ENCODE data around the gene RRP12. TPM values are rescaled to one million over a fixed set of nuclear protein-coding genes. Genes with fewer than 3 reads are reported as not detected.
A peak's percentile ranks its signal among the peaks of the same experiment; 100 is the strongest.

The RRP12 gene, protein sequence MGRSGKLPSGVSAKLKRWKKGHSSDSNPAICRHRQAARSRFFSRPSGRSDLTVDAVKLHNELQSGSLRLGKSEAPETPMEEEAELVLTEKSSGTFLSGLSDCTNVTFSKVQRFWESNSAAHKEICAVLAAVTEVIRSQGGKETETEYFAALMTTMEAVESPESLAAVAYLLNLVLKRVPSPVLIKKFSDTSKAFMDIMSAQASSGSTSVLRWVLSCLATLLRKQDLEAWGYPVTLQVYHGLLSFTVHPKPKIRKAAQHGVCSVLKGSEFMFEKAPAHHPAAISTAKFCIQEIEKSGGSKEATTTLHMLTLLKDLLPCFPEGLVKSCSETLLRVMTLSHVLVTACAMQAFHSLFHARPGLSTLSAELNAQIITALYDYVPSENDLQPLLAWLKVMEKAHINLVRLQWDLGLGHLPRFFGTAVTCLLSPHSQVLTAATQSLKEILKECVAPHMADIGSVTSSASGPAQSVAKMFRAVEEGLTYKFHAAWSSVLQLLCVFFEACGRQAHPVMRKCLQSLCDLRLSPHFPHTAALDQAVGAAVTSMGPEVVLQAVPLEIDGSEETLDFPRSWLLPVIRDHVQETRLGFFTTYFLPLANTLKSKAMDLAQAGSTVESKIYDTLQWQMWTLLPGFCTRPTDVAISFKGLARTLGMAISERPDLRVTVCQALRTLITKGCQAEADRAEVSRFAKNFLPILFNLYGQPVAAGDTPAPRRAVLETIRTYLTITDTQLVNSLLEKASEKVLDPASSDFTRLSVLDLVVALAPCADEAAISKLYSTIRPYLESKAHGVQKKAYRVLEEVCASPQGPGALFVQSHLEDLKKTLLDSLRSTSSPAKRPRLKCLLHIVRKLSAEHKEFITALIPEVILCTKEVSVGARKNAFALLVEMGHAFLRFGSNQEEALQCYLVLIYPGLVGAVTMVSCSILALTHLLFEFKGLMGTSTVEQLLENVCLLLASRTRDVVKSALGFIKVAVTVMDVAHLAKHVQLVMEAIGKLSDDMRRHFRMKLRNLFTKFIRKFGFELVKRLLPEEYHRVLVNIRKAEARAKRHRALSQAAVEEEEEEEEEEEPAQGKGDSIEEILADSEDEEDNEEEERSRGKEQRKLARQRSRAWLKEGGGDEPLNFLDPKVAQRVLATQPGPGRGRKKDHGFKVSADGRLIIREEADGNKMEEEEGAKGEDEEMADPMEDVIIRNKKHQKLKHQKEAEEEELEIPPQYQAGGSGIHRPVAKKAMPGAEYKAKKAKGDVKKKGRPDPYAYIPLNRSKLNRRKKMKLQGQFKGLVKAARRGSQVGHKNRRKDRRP (N-terminal part only)
- total RNA-seq = 10 to 100 TPM; 17.7 to 29.3 TPM

DNA sequence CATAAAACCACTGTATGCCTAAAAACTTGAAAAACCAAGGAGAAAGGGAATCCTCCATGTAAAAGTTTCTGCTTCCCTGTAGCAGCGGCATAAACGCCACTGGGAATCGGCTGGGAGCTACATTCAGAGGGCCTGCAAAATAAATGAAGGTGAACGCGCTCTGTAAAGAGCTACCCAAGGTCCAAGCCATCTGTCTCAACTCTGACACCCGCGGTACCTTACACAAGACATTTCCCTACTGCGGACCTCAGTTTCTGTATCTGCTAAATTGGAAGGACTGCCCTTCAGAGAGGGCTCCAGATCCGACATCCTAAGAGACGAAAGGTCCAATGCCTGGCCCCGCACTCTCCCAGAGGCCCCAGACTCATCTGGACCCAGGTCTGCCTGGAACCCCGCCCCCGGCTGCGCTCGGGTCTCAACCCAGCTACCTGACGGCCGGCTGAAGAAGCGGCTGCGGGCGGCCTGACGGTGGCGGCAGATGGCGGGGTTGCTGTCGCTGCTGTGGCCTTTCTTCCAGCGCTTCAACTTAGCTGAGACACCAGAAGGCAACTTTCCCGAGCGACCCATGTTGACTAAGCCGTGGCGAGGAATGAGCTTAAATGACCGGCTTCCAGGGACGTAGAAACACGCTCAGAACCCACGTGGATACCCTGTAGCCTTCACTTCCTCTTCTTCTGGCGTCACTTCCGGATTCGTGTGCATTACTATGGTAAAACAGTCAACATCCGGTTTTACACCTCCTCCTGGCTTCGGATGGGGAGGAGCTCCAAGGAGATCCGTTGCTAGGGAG lies at the start of gene RRP12:
Gene RRP12, minus strand, starts transcription at position 676 of the 790 bp plus-strand sequence. Its CDS starts 109 bp downstream, at position 567.
- H3K4me3 ChIP-seq = peak within 1 kb of the TSS; percentile 93
- no peaks in the 10 kb centered on the region for H3K27me3 ChIP-seq (replicated peaks; ENCODE audit: insufficient read depth)
- peak; percentile 91 for DNase-seq (ENCODE audit: low spot score)
- TF ChIP-seq, protein P1, sequence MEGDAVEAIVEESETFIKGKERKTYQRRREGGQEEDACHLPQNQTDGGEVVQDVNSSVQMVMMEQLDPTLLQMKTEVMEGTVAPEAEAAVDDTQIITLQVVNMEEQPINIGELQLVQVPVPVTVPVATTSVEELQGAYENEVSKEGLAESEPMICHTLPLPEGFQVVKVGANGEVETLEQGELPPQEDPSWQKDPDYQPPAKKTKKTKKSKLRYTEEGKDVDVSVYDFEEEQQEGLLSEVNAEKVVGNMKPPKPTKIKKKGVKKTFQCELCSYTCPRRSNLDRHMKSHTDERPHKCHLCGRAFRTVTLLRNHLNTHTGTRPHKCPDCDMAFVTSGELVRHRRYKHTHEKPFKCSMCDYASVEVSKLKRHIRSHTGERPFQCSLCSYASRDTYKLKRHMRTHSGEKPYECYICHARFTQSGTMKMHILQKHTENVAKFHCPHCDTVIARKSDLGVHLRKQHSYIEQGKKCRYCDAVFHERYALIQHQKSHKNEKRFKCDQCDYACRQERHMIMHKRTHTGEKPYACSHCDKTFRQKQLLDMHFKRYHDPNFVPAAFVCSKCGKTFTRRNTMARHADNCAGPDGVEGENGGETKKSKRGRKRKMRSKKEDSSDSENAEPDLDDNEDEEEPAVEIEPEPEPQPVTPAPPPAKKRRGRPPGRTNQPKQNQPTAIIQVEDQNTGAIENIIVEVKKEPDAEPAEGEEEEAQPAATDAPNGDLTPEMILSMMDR (IDR thresholded peaks at IDR 0.05) = peak; percentile 19
- peaks cover 7 to 10% of the 10 kb centered on the region in 2 donors for H3K4me1 ChIP-seq (ENCODE audit: control insufficient read depth in 1 of 2, low read depth in 2 of 2)
- H3K9me3 ChIP-seq = no peaks in the 10 kb centered on the region
- peak within 1 kb of the TSS; percentile 77 to 79 for H3K27ac ChIP-seq
- no peaks in the 10 kb centered on the region for H3K36me3 ChIP-seq
- peak; percentile 100 for ATAC-seq (ENCODE audit: insufficient number of reproducible peaks, low FRiP score, low read depth)

DNA sequence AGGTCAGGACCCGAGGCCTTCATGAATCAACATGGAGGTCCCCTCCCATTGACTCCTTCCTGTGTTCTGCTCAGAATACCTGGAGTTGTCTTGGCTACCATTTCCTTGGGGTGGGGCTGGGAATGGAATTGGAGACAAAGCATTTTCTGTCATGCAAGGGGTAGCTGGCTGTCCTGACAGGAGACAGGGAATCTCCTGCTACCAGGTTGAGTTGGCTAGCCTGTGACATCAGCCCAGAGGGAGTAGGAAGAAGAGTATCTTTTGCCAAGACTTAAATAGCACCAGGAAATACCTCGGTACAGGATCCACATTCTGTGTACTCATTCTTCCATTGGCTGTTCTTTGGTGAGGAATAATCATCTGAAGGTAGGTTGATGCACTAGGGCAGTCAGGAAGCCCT lies 49.7 kb upstream of the RRP12 start:
- Histone ChIP-seq H3K36me3 (peaks cover 16% of the 10 kb centered on the region), H3K27ac (no peak overlapping the region), H3K4me1 (ENCODE audit: control insufficient read depth in 1 of 2, low read depth in 2 of 2) (peaks cover 14 to 52% of the 10 kb centered on the region in 2 donors), H3K4me3 (no peak overlapping the region), H3K27me3 (replicated peaks; ENCODE audit: insufficient read depth) (no peaks in the 10 kb centered on the region), H3K9me3 (no peaks in the 10 kb centered on the region)
- no peak for ATAC-seq (ENCODE audit: insufficient number of reproducible peaks, low FRiP score, low read depth)
- TF ChIP-seq, protein P1 (IDR thresholded peaks at IDR 0.05) = no peak
- no peak for DNase-seq (ENCODE audit: low spot score)

DNA sequence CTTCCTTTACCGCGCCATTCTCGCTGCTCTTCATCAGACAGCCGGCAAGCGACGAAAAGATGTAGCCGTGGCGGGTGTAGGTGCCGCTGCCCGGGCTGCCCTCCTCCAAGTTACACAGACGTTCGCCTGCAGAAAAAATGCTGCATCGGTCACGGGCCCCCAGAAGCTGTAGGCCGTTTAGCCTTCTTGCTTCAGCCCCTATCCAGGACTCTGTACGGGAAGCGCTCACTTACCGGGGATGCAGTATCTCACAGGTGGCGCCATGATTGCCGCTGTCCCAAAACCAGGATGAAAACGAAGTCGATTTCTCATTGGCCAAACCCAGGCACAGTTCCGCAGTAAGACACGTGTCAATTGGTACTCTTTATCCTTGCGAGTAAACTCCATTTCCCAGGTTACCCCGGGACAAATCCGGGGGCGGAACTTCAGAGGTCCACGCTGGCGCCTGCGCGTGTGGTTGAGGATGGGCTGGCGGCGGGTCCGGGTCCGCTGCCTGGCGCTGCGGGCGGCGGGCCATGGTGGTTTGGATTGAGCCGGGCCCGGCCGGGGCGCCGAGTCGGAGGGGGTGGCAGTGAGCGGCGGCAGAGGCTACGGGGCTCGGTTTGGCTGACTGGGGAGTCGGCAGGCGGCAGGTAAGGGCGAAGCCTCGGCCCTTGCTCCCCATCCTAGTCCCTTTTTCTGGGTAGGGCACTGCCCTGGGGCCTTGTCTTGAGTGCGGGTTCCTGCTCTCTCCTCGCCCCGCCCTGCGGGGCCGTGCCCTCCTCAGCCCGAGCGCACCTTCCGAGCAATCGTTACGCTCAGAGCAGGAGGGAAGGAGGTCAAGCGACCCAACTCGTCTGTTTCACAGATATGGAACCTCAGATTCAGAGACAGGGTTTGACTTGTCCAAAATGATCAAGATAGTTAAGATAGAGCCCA lies 44.8 kb upstream of the RRP12 start, which contains the start of the genes EXOSC1 and ZDHHC16:
Gene EXOSC1, minus strand, starts transcription at position 285 of the 918 bp plus-strand sequence. Its CDS starts 21 bp downstream, at position 264.
Gene ZDHHC16, plus strand, starts transcription at position 454 of the 918 bp plus-strand sequence. CDS start 5,501 bp downstream, outside the sequence.
- H3K36me3 ChIP-seq = no peaks in the 10 kb centered on the region
- H3K27me3 ChIP-seq (replicated peaks; ENCODE audit: insufficient read depth) = no peaks in the 10 kb centered on the region
- peak within 1 kb of the TSS; percentile 37 to 53 for H3K27ac ChIP-seq
- H3K9me3 ChIP-seq = no peaks in the 10 kb centered on the region
- TF ChIP-seq, protein P1 (IDR thresholded peaks at IDR 0.05) = peak; percentile 12
- ATAC-seq (ENCODE audit: insufficient number of reproducible peaks, low FRiP score, low read depth) (peak; percentile 97), DNase-seq (ENCODE audit: low spot score) (peak; percentile 86)
- H3K4me3 ChIP-seq = peak within 1 kb of the TSS; percentile 89
- H3K4me1 ChIP-seq (ENCODE audit: control insufficient read depth in 1 of 2, low read depth in 2 of 2) = peaks cover 17 to 40% of the 10 kb centered on the region in 2 donors

DNA sequence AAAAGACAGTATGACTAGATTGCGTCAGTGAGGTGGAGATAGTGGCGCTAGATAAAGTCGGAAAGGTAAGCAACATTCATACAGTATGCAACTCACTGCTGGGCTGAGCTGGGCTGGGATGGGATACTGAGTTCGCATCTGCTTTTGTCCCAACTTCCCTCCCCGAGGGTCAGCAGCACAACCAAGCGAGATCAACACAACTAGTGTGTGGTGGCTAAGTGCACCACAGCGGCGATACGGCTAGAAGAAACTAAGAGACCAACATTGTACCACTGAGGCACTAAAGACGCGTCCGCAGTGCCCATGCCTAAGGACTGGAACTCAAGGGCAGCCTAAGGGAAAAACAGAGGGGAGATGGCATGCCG lies 44.2 kb upstream of the RRP12 start:
- Histone ChIP-seq H3K4me1 (ENCODE audit: control insufficient read depth in 1 of 2, low read depth in 2 of 2) (peaks cover 15 to 34% of the 10 kb centered on the region in 2 donors), H3K27me3 (replicated peaks; ENCODE audit: insufficient read depth) (no peaks in the 10 kb centered on the region), H3K9me3 (no peaks in the 10 kb centered on the region), H3K36me3 (no peaks in the 10 kb centered on the region), H3K4me3 (peak overlapping the region; percentile 89), H3K27ac (peak overlapping the region in 1 of 2 donors; percentile 53)
- DNase-seq (ENCODE audit: low spot score) (no peak), ATAC-seq (ENCODE audit: insufficient number of reproducible peaks, low FRiP score, low read depth) (no peak)
- TF ChIP-seq, protein P1 (IDR thresholded peaks at IDR 0.05) = no peak
